Fibroblast of lung (primary cell): ENCODE results near the gene CACNG3.

Experiments
- CTCF ChIP-seq, 2 donors: IDR thresholded peaks in 1 of 2; conservative IDR thresholded peaks in 1 of 2; 1 replicate in 1 of 2; 2 replicates in 1 of 2; pipeline ENCODE4 v1.5.1; 2011 to 2012; ENCODE audit warnings: low read length in 2 of 2, control low read depth in 1 of 2, inconsistent platforms in 1 of 2, low read depth in 1 of 2, mild to moderate bottlenecking in 1 of 2
- EZH2 ChIP-seq: IDR thresholded peaks from 2 replicates; pipeline ENCODE4 v1.5.1; 2012; ENCODE audit warnings: low read length, control low read depth, mild to moderate bottlenecking; ENCODE audit errors: missing control alignments

GRCh38 chr16:24353622-24354021 is 97.5 kb downstream of the CACNG3 start:
- TF ChIP-seq CTCF (conservative IDR thresholded peaks at IDR 0.05 in 1 of 2, IDR thresholded peaks at IDR 0.05 in 1 of 2; ENCODE audit: low read depth in 1 of 2, low read length in 2 of 2): no peak
- no peak for TF ChIP-seq EZH2
